Omental fat pad (tissue), 4 donors: Measurements from ENCODE around the gene AKAP6. TPM values are rescaled to one million over a fixed set of nuclear protein-coding genes. Genes with fewer than 3 reads are reported as not detected.

Source experiments
- ATAC-seq: fragments of 150-250 bp; one replicate; pipeline ENCODE4 v1.9.1; 2016; ENCODE audit warnings: mild to moderate bottlenecking, moderate library complexity; ENCODE audit not compliant: low FRiP score
- DNase-seq: peaks from one replicate; pipeline ENCODE4 v3.0.0-alpha.2; 2019; ENCODE audit warnings: low spot score
- CTCF ChIP-seq, 3 donors: fragments of 450-650 bp; IDR thresholded peaks; one replicate each; pipeline ENCODE4 v1.5.1; 2016 to 2017; ENCODE audit warnings: antibody characterized with exemption in 3 of 3, mild to moderate bottlenecking in 3 of 3, moderate library complexity in 2 of 3
- total RNA-seq, 4 donors: library from RNA; depleted of rRNA; stranded (reverse); fragments of >200 nt; gene quantifications; one replicate each; pipeline ENCODE4 v1.1.0, GENCODE V29; 2016

The AKAP6 gene
- total RNA-seq, 4 donors from 2014 or later = 3.3 to 8.7 (median 5.2) TPM

- no peak for TF ChIP-seq CTCF (IDR thresholded peaks at IDR 0.05)
- no peak for DNase-seq
- no peak for ATAC-seq
Measured at GRCh38 chr14:32756775-32757174, 427.7 kb downstream of the AKAP6 start.

GRCh38 chr14:32757568-32757967, 428.5 kb downstream of the AKAP6 start:
- DNase-seq = no peak
- no peak for TF ChIP-seq CTCF (IDR thresholded peaks at IDR 0.05)
- ATAC-seq = no peak

GRCh38 chr14:32761381-32761968, 432.4 kb downstream of the AKAP6 start:
- DNase-seq (no peak), ATAC-seq (no peak)
- no peak for TF ChIP-seq CTCF (IDR thresholded peaks at IDR 0.05)

GRCh38 chr14:32762886-32763285, 433.8 kb downstream of the AKAP6 start:
- no peak for TF ChIP-seq CTCF (IDR thresholded peaks at IDR 0.05)
- DNase-seq = no peak
- no peak for ATAC-seq

- no peak for ATAC-seq
- no peak for DNase-seq
- TF ChIP-seq CTCF (IDR thresholded peaks at IDR 0.05) = no peak
Measured at GRCh38 chr14:32763673-32764072, 434.6 kb downstream of the AKAP6 start.

GRCh38 chr14:32764131-32764530, 435.0 kb downstream of the AKAP6 start:
- TF ChIP-seq CTCF (IDR thresholded peaks at IDR 0.05) = no peak
- DNase-seq = no peak
- ATAC-seq = no peak

- no peak for TF ChIP-seq CTCF (IDR thresholded peaks at IDR 0.05)
- no peak for ATAC-seq
- no peak for DNase-seq
Measured at GRCh38 chr14:32770422-32770821, 441.3 kb downstream of the AKAP6 start.
